Ascending aorta (tissue), 2 donors: ENCODE measurements around the gene MET. TPM values are rescaled to one million over a fixed set of nuclear protein-coding genes. Genes with fewer than 3 reads are reported as not detected.

Source experiments
- DNase-seq, 2 donors: peaks; one replicate each; pipeline ENCODE4 v3.0.0-alpha.2; 2019; ENCODE audit warnings: low spot score in 2 of 2
- H3K27ac ChIP-seq, 2 donors: fragments of 200-600 bp; sonication (generic); one replicate each; pipeline ENCODE4 v1.5.1; 2016 to 2017; ENCODE audit warnings: mild to moderate bottlenecking in 1 of 2
- H3K27me3 ChIP-seq: fragments of 200-600 bp; sonication (generic); one replicate; pipeline ENCODE4 v1.5.1; 2017
- H3K36me3 ChIP-seq, 2 donors: fragments of 200-600 bp; sonication (generic); one replicate each; pipeline ENCODE4 v1.5.1; 2016
- H3K4me1 ChIP-seq, 2 donors: fragments of 200-600 bp; sonication (generic); one replicate each; pipeline ENCODE4 v1.5.1; 2016 to 2017; ENCODE audit warnings: mild to moderate bottlenecking in 1 of 2
- H3K4me3 ChIP-seq, 2 donors: fragments of 200-600 bp; sonication (generic); one replicate each; pipeline ENCODE4 v1.5.1; 2016 to 2017; ENCODE audit warnings: mild to moderate bottlenecking in 1 of 2
- H3K9me3 ChIP-seq, 2 donors: fragments of 200-600 bp; sonication (generic); one replicate each; pipeline ENCODE4 v1.5.1; 2016
- CTCF ChIP-seq, 3 experiments: fragments of 200-600 bp in 2 of 3; fragments of 450-650 bp in 1 of 3; sonication (generic) in 2 of 3; IDR thresholded peaks; one replicate each; pipeline ENCODE4 v1.5.1; 2016 to 2019; ENCODE audit warnings: antibody characterized with exemption in 3 of 3, mild to moderate bottlenecking in 1 of 3, moderate library complexity in 1 of 3
- intact Hi-C: fragments of 100-400 bp; cut with DNase I; formaldehyde crosslinking; loops from one replicate; pipeline ENCODE4 v1.15.1; 2023
- total RNA-seq: library from RNA; depleted of rRNA; stranded (reverse); fragments of >200 nt; gene quantifications from one replicate; pipeline ENCODE4 v1.1.0, GENCODE V29; 2016

The MET gene
- total RNA-seq, 1 donor from 2014 or later, result 29.5 TPM

- Histone ChIP-seq H3K4me3 (no peak overlapping the region), H3K36me3 (no peaks in the 10 kb centered on the region), H3K27me3 (no peaks in the 10 kb centered on the region), H3K4me1 (peaks cover 0 to 43% of the 10 kb centered on the region in 2 donors), H3K9me3 (no peaks in the 10 kb centered on the region), H3K27ac (peak overlapping the region; percentile 20 to 48)
- no peak for TF ChIP-seq CTCF (IDR thresholded peaks at IDR 0.05)
- no peak for DNase-seq
- intact Hi-C loops, result no loop called here
These were observed 108.5 kb downstream of the MET start for GRCh38 chr7:116780521-116780920.

GRCh38 chr7:116780966-116781365 is 109.0 kb downstream of the MET start:
- no peak for TF ChIP-seq CTCF (IDR thresholded peaks at IDR 0.05)
- H3K9me3 ChIP-seq, result no peaks in the 10 kb centered on the region
- intact Hi-C loops, result no loop called here
- no peak for DNase-seq
- H3K36me3 ChIP-seq, result no peaks in the 10 kb centered on the region
- no peak overlapping the region for H3K27ac ChIP-seq
- H3K4me1 ChIP-seq, result peaks cover 0 to 43% of the 10 kb centered on the region in 2 donors
- no peaks in the 10 kb centered on the region for H3K27me3 ChIP-seq
- no peak overlapping the region for H3K4me3 ChIP-seq

- no peak overlapping the region for H3K4me3 ChIP-seq
- no peak for TF ChIP-seq CTCF (IDR thresholded peaks at IDR 0.05)
- no peak for DNase-seq
- H3K9me3 ChIP-seq, result no peaks in the 10 kb centered on the region
- intact Hi-C loops, result no loop called here
- no peak overlapping the region for H3K27ac ChIP-seq
- no peaks in the 10 kb centered on the region for H3K27me3 ChIP-seq
- H3K4me1 ChIP-seq, result peaks cover 0 to 43% of the 10 kb centered on the region in 2 donors
- no peaks in the 10 kb centered on the region for H3K36me3 ChIP-seq
These were observed 109.6 kb downstream of the MET start for GRCh38 chr7:116781584-116781983.

- intact Hi-C loops, result no loop called here
- DNase-seq, result no peak
- Histone ChIP-seq H3K27me3 (no peaks in the 10 kb centered on the region), H3K36me3 (no peaks in the 10 kb centered on the region), H3K9me3 (no peaks in the 10 kb centered on the region), H3K27ac (no peak overlapping the region), H3K4me3 (no peak overlapping the region), H3K4me1 (peaks cover 0 to 39% of the 10 kb centered on the region in 2 donors)
- TF ChIP-seq CTCF (IDR thresholded peaks at IDR 0.05), result no peak
These were observed 110.2 kb downstream of the MET start for GRCh38 chr7:116782177-116782711.

GRCh38 chr7:116783666-116784318 is 111.8 kb downstream of the MET start:
- intact Hi-C loops, result no loop called here
- Histone ChIP-seq H3K4me3 (no peak overlapping the region), H3K27me3 (no peaks in the 10 kb centered on the region), H3K4me1 (peaks cover 0 to 27% of the 10 kb centered on the region in 2 donors), H3K27ac (no peak overlapping the region), H3K36me3 (no peaks in the 10 kb centered on the region), H3K9me3 (no peaks in the 10 kb centered on the region)
- DNase-seq, result no peak
- TF ChIP-seq CTCF (IDR thresholded peaks at IDR 0.05), result no peak
